Hepatocyte (in vitro differentiated cells): ENCODE measurements around the gene TMED4.

Source experiments
- EZH2 ChIP-seq: fragments of 200-600 bp; sonication (generic); IDR thresholded peaks from 2 replicates; pipeline ENCODE4 v1.6.1; 2016; ENCODE audit warnings: antibody characterized with exemption, mild to moderate bottlenecking, borderline replicate concordance
- EZH2phosphoT487 ChIP-seq: fragments of 200-600 bp; sonication (generic); IDR thresholded peaks from one replicate; pipeline ENCODE4 v1.6.1; 2018; ENCODE audit warnings: antibody characterized with exemption, mild to moderate bottlenecking, low read depth, moderate library complexity; ENCODE audit not compliant: unreplicated experiment, severe bottlenecking
- TF ChIP-seq, protein P1 (sequence below): fragments of 200-600 bp; sonication (generic); IDR thresholded peaks from 2 replicates; pipeline ENCODE4 v1.5.1; 2016; ENCODE audit warnings: antibody characterized with exemption, mild to moderate bottlenecking; ENCODE audit not compliant: poor library complexity

DNA sequence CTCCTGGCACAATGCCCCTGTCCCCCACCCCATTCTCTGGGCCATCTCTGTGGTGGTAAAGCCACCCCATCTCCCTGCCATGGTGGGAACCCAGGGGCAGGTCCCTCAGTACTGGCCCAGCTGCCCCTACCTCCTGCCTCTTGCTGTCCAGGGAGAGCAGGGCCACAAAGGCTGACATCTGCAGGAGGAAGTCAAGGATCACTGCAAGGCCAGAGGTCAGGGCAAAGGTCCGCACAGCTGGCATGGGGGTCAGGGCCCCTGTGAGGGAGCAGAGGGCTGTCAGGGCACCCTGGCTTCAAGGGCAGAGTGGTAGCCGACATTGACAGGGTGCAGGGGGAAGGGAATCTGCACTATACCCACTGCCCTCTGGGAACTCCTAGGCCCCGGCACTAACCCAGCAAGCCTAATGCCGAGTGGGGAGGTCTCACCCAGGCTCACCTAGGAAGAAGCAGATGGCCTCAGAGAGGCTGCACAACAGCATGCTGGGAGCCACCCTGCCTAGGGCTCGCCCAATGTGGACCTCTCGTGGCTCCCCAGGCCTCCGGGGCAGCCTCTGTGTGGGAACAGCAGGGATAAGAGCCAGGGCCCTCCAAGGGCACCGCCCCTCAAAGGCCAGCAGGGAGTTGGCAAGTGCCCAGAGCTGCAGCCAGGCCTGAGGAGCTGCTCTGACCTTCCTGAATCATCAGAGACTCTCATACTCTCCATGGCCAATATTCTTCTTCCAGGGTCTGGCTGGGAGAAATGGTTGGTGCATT, 48.6 kb downstream of the TMED4 start:
- TF ChIP-seq, protein P1, sequence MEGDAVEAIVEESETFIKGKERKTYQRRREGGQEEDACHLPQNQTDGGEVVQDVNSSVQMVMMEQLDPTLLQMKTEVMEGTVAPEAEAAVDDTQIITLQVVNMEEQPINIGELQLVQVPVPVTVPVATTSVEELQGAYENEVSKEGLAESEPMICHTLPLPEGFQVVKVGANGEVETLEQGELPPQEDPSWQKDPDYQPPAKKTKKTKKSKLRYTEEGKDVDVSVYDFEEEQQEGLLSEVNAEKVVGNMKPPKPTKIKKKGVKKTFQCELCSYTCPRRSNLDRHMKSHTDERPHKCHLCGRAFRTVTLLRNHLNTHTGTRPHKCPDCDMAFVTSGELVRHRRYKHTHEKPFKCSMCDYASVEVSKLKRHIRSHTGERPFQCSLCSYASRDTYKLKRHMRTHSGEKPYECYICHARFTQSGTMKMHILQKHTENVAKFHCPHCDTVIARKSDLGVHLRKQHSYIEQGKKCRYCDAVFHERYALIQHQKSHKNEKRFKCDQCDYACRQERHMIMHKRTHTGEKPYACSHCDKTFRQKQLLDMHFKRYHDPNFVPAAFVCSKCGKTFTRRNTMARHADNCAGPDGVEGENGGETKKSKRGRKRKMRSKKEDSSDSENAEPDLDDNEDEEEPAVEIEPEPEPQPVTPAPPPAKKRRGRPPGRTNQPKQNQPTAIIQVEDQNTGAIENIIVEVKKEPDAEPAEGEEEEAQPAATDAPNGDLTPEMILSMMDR, result no peak
- TF ChIP-seq EZH2phosphoT487 (no peak), EZH2 (no peak)
